GM12878 (cell line): ENCODE results near the gene GRIK3. TPM values are rescaled to one million over a fixed set of nuclear protein-coding genes. Genes with fewer than 3 reads are reported as not detected.

Experiments
- ATAC-seq: fragments of 200-7000 bp; cut with Tn5 transposase; 3 replicates; pipeline ENCODE4 v1.9.1; 2020; ENCODE audit warnings: mild to moderate bottlenecking, moderate library complexity
- BruUV-seq: library from RNA; stranded (reverse); fragments of 400-500 nt; replicated peaks from 2 replicates; lab custom pipeline; 2021; lab: Mats Ljungman, UMichigan
- CTCF ChIA-PET: fragments of 300-600 bp; sonication (Branson Sonifier 250); formaldehyde crosslinking; extraction: SDS; loops from one replicate; lab custom pipeline; 2021; ENCODE audit warnings: inconsistent platforms; lab: Yijun Ruan, JAX
- POLR2A ChIA-PET: fragments of 350-600 bp; formaldehyde crosslinking; extraction: SDS; loops from one replicate; lab custom pipeline; 2021; ENCODE audit warnings: inconsistent platforms; lab: Charles Lee
- RAD21 ChIA-PET: fragments of 300-600 bp; sonication (Branson Sonifier 250); formaldehyde crosslinking; loops from one replicate; lab custom pipeline; 2023; ENCODE audit warnings: antibody characterized with exemption; ENCODE audit not compliant: unreplicated experiment; lab: Charles Lee
- SMC1A ChIA-PET: fragments of 300-600 bp; sonication (Branson Sonifier 250); formaldehyde crosslinking; loops from one replicate; lab custom pipeline; 2023; ENCODE audit not compliant: unreplicated experiment, uncharacterized antibody; lab: Charles Lee
- DNase-seq: peaks from one replicate; pipeline ENCODE4 v3.0.0-alpha.2; 2011; ENCODE audit warnings: low read depth, low spot score
- FAIRE-seq: peaks from 3 replicates; lab custom pipeline; 2011; peaks lifted over from hg19 to GRCh38; lab: Jason Lieb, UNC
- H2AFZ ChIP-seq: 2 replicates; pipeline ENCODE4 v1.6.0; 2011; ENCODE audit warnings: low read depth, low read length, control low read depth; ENCODE audit not compliant: control insufficient read depth
- H3K27ac ChIP-seq: 2 replicates; pipeline ENCODE4 v1.5.1; 2011; ENCODE audit warnings: control low read depth; ENCODE audit not compliant: control insufficient read depth, insufficient read depth
- H3K27me3 ChIP-seq, 2 experiments: replicated peaks in 1 of 2; 2 replicates each; pipeline versions ENCODE4 v1.6.0 to v1.6.1; 2011; ENCODE audit warnings: low read length in 1 of 2; ENCODE audit not compliant: control insufficient read depth in 2 of 2, insufficient read depth in 2 of 2
- H3K36me3 ChIP-seq, 2 experiments: 2 replicates each; pipeline ENCODE4 v1.5.1; 2011; ENCODE audit warnings: low read length in 1 of 2; ENCODE audit not compliant: control insufficient read depth in 2 of 2, insufficient read depth in 2 of 2
- H3K4me1 ChIP-seq: 2 replicates; pipeline ENCODE4 v1.6.1; 2011; ENCODE audit warnings: mild to moderate bottlenecking, low read length, moderate library complexity, mixed read lengths; ENCODE audit not compliant: control insufficient read depth, insufficient read depth
- H3K4me2 ChIP-seq: 2 replicates; pipeline ENCODE4 v1.6.0; 2011; ENCODE audit warnings: control low read depth; ENCODE audit not compliant: control insufficient read depth, insufficient read depth
- H3K4me3 ChIP-seq: fragments of 200-600 bp; sonication (generic); 2 replicates; pipeline ENCODE4 v1.5.1; 2016
- H3K79me2 ChIP-seq: 2 replicates; pipeline ENCODE4 v1.6.0; 2011; ENCODE audit warnings: low read length; ENCODE audit not compliant: control insufficient read depth, insufficient read depth
- H3K9ac ChIP-seq: 2 replicates; pipeline ENCODE4 v1.8.0; 2011; ENCODE audit warnings: low read length, control low read depth, mixed read lengths; ENCODE audit not compliant: control insufficient read depth, insufficient read depth
- H3K9me3 ChIP-seq: replicated peaks from 3 replicates; pipeline ENCODE4 v1.5.1; 2011; ENCODE audit warnings: mild to moderate bottlenecking, low read length; ENCODE audit not compliant: control insufficient read depth, insufficient read depth
- H4K20me1 ChIP-seq: 2 replicates; pipeline ENCODE4 v1.6.0; 2011; ENCODE audit not compliant: control insufficient read depth, insufficient read depth
- DPF2 ChIP-seq: fragments of 450-650 bp; IDR thresholded peaks from 2 replicates; pipeline ENCODE4 v1.6.1; 2017; ENCODE audit warnings: mild to moderate bottlenecking
- E2F8 ChIP-seq: fragments of 450-650 bp; IDR thresholded peaks from 2 replicates; pipeline ENCODE4 v1.6.1; 2018; ENCODE audit warnings: mild to moderate bottlenecking, low read depth, moderate library complexity; ENCODE audit not compliant: partially characterized antibody
- FOS ChIP-seq: IDR thresholded peaks from 3 replicates; pipeline ENCODE4 v1.6.1; 2011; ENCODE audit warnings: borderline replicate concordance; ENCODE audit not compliant: insufficient read length; ENCODE audit errors: extremely low read depth
- GABPA ChIP-seq: IDR thresholded peaks from 2 replicates; pipeline ENCODE4 v1.6.1; 2014; ENCODE audit warnings: antibody characterized with exemption, low read depth, mild to moderate bottlenecking, inconsistent platforms
- JUND ChIP-seq: IDR thresholded peaks from 2 replicates; pipeline ENCODE4 v1.6.1; 2012; ENCODE audit warnings: low read depth, mild to moderate bottlenecking, low read length, improper control_type of control experiment, moderate library complexity
- KDM1A ChIP-seq: fragments of 200-600 bp; sonication (generic); IDR thresholded peaks from 2 replicates; pipeline ENCODE4 v1.6.1; 2016; ENCODE audit warnings: borderline replicate concordance
- MXI1 ChIP-seq: fragments of 150-350 bp; IDR thresholded peaks from 2 replicates; pipeline ENCODE4 v1.6.1; 2011; ENCODE audit warnings: low read depth, mild to moderate bottlenecking, inconsistent platforms, low read length, improper control_type of control experiment
- NKRF ChIP-seq: fragments of 450-650 bp; conservative IDR thresholded peaks from 2 replicates; pipeline ENCODE4 v1.6.1; 2017; ENCODE audit warnings: mild to moderate bottlenecking, moderate library complexity
- PAX8 ChIP-seq: fragments of 450-650 bp; IDR thresholded peaks from 2 replicates; pipeline ENCODE4 v1.6.1; 2017; ENCODE audit warnings: mild to moderate bottlenecking, moderate library complexity
- POLR2AphosphoS5 ChIP-seq: IDR thresholded peaks from 2 replicates; pipeline ENCODE4 v1.6.1; 2011; ENCODE audit warnings: mild to moderate bottlenecking, low read length, inconsistent platforms
- SIN3A ChIP-seq: IDR thresholded peaks from 2 replicates; pipeline ENCODE4 v1.6.1; 2012; ENCODE audit warnings: low read depth, low read length, improper control_type of control experiment
- ZNF217 ChIP-seq: fragments of 450-650 bp; IDR thresholded peaks from 2 replicates; pipeline ENCODE4 v1.6.1; 2017; ENCODE audit warnings: antibody characterized with exemption, mild to moderate bottlenecking
- WGBS: methylation state at CpG from one replicate; pipeline ENCODE4 v1.1.6; 2016; ENCODE audit warnings: low lambda C conversion rate; ENCODE audit not compliant: insufficient replicate concordance, insufficient coverage; ENCODE audit errors: missing lambda C conversion rate; 5-methylcytosine and 5-hydroxymethylcytosine counted together
- in situ Hi-C: fragments of 300-500 bp; cut with MboI; formaldehyde crosslinking; loops from 9 replicates; pipeline ENCODE4 v1.14.3; 2018; ENCODE audit warnings: mixed read lengths
- intact Hi-C: fragments of 100-400 bp; cut with micrococcal nuclease; formaldehyde crosslinking; loops from one replicate; pipeline ENCODE4 v1.14.2; 2022; ENCODE audit not compliant: unreplicated experiment
- polyA plus RNA-seq, 11 experiments: library from polyadenylated mRNA; depleted of rRNA in 4 of 11; unstranded in 6 of 11; stranded (reverse) in 5 of 11; fragments of >200 nt; fragmentation: Nextera tagmentation in 4 of 11; fragmentation: Illumina TruSeq in 1 of 11; extraction: Ambion mirVana in 4 of 11; extraction: Trizol in 1 of 11; gene quantifications; 1 replicate in 1 of 11; 2 replicates in 10 of 11; pipeline versions ENCODE4 v1.2.1 to v1.2.3, GENCODE V29; 2011 to 2016; ENCODE audit warnings: inconsistent platforms in 2 of 11, missing spikeins in 2 of 11, low read depth in 1 of 11
- total RNA-seq, 4 experiments: library from RNA; depleted of rRNA in 3 of 4; stranded (reverse); fragments of >200 nt in 3 of 4; fragmentation: Illumina TruSeq in 1 of 4; extraction: Trizol in 1 of 4; gene quantifications; 2 replicates each; pipeline versions ENCODE4 v1.2.1 to v1.2.3, GENCODE V29; 2013 to 2021
- TF ChIP-seq, protein P1 (sequence below): fragments of 450-650 bp; IDR thresholded peaks from 2 replicates; pipeline ENCODE4 v1.6.1; 2016; ENCODE audit warnings: mild to moderate bottlenecking, moderate library complexity, borderline replicate concordance

GRIK3 gene
- total and polyA plus RNA-seq, 10 of the 15 experiments (the other 5 are each of a cell fraction or from before 2014, with no cell fraction given): not detected

DNA sequence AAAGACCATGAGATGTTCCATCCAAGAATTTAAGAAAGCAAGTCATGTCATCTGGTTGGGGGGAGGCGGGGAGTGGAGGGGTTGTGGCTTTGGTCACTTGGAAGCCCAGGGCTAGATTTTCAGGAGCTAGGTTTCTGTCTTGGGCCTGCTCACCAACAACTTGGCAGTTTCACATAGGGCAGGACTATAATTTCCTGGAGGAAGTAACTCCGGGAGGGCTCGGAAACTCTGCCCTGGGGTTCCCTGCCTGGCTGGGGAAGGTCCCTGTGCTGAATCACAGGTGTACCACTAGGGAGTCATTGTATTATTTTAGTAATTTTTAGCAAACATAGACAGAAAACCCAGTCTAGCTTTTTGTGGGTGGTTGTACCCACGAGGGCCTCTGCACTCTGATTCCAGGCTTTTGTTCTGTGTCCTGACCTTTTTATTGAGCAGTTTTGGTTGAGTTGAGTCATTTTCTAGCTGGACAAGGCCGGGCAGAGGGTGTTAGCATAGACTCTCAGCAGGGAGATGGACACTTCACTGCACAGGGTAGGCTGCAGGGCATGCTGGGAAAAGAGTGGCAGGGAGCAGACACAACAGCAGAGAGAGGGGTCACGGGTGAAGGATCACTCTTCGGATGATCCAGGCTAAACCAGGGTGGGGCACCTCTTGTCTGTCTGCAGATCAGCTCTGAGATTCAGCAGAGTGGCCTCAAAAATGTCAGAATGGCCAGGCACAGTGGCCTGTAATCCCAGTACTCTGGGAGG is 144.7 kb downstream of the GRIK3 start (continued):
- TF ChIP-seq, protein P1, sequence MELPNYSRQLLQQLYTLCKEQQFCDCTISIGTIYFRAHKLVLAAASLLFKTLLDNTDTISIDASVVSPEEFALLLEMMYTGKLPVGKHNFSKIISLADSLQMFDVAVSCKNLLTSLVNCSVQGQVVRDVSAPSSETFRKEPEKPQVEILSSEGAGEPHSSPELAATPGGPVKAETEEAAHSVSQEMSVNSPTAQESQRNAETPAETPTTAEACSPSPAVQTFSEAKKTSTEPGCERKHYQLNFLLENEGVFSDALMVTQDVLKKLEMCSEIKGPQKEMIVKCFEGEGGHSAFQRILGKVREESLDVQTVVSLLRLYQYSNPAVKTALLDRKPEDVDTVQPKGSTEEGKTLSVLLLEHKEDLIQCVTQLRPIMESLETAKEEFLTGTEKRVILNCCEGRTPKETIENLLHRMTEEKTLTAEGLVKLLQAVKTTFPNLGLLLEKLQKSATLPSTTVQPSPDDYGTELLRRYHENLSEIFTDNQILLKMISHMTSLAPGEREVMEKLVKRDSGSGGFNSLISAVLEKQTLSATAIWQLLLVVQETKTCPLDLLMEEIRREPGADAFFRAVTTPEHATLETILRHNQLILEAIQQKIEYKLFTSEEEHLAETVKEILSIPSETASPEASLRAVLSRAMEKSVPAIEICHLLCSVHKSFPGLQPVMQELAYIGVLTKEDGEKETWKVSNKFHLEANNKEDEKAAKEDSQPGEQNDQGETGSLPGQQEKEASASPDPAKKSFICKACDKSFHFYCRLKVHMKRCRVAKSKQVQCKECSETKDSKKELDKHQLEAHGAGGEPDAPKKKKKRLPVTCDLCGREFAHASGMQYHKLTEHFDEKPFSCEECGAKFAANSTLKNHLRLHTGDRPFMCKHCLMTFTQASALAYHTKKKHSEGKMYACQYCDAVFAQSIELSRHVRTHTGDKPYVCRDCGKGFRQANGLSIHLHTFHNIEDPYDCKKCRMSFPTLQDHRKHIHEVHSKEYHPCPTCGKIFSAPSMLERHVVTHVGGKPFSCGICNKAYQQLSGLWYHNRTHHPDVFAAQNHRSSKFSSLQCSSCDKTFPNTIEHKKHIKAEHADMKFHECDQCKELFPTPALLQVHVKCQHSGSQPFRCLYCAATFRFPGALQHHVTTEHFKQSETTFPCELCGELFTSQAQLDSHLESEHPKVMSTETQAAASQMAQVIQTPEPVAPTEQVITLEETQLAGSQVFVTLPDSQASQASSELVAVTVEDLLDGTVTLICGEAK: no peak
- no peak for TF ChIP-seq JUND
- TF ChIP-seq KDM1A: no peak
- no peak for TF ChIP-seq DPF2

DNA sequence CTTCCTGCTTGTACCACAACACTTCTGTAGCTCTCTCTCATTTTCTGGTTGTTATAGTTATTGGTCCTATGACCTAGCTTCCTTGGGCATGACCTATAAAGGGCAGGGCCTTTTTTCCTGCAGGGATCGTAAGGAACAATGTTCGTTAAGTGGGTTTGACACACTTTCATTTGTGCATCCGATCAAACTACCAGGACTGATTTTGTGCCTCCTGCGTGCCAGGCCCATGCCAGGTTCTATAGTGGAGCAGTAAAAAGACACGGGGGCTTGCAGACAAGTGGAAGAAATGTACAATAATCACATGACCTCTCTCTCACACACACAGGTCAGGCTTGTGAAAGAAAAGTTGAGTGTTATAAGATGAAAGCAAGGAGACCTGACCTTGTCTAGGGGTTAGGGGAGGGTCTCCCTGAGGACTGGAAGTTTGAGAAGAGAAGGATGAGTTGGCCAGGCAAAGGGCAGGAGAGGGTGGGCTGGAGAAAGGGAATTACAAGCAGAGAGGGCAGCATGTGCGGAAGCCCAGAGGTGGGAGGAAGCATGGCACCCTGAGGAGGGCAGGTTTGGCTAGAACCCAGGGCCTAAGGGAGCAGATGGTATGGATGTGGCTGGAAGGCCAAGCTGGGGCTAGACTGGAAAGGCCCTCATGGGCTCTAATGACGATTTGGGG is 145.4 kb downstream of the GRIK3 start:
- Histone ChIP-seq H3K36me3 (no peaks in the 10 kb centered on the region), H3K9ac (no peak overlapping the region), H3K27ac (no peak overlapping the region), H3K4me2 (no peak overlapping the region), H3K4me1 (peaks cover 6% of the 10 kb centered on the region), H3K9me3 (no peaks in the 10 kb centered on the region), H3K79me2 (no peaks in the 10 kb centered on the region), H4K20me1 (no peaks in the 10 kb centered on the region), H3K4me3 (no peak overlapping the region), H2AFZ (no peak overlapping the region), H3K27me3 (no peaks in the 10 kb centered on the region; a peak in 1 of 4 replicates)
- DNase-seq: no peak
- ChIA-PET RAD21 (no interaction called here), SMC1A (no interaction called here), POLR2A (no interaction called here), CTCF (no interaction called here)
- 9% methylated on average over 7 of the region's 7 CpGs for WGBS
- intact Hi-C loops (no loop called here), in situ Hi-C loops (no loop called here)
- no TSS peak for BruUV-seq
- no peak for FAIRE-seq
- no peak for ATAC-seq
- TF ChIP-seq E2F8 (no peak), FOS (no peak), NKRF (no peak), POLR2AphosphoS5 (no peak), PAX8 (no peak), ZNF217 (no peak), GABPA (no peak), SIN3A (no peak), MXI1 (no peak)
